NCI-H526 (cell line): Measurements from ENCODE around the gene MYO16.
"Not testable (repeated sequence)": the region's sequence is repeated elsewhere in the genome, so short reads cannot be mapped to it uniquely, and the experiment has no call there.

Experiments used
- DNase-seq, 2 experiments: peaks; one replicate each; lab custom pipeline; 2025; lab: John Stamatoyannopoulos, UW

Gene MYO16

GRCh38 chr13:108981407-108981806 lies 352.0 kb downstream of the MYO16 start:
- no peak for DNase-seq

DNA sequence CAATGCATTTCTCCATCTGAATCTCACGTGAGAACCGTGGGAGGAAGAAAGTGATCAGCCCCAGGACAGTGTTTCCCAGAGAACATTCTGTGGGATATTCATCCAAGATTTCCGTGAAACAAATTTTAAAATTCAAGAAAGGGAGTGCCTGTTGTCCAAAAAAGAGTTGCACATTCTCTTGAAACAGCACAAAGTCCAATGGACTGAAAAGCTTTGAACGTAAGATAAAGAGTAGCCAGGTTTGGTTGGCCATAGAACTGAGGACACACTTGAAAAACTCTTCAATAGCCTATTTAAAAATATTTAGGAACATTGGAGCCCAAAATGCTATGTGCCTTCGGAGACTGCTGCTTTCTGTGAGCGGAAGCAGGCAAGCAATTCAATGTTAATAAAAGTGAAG lies 353.9 kb downstream of the MYO16 start:
- no peak for DNase-seq

- DNase-seq, result no peak
Measured at GRCh38 chr13:108984251-108984920, 355.0 kb downstream of the MYO16 start.

DNA sequence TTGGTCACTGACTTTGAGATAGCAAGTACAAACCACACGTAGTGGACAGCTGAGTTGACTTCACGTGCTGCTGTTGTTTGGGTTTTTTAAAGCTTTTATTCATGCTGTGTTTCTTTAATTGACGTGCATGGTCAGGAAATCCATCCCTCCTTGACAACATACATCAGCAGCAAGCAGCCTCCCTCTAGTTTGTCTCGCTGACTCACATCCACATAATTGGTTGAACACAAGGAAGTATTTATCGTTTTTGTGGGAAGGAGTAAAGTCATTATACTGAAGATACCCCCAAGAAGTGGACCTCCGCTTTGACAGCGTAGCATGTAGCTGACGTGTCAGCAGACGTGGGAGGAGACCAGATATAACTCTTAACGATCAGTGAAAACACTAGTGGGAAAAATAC lies 355.8 kb downstream of the MYO16 start:
- no peak for DNase-seq

GRCh38 chr13:108987517-108987916 lies 358.1 kb downstream of the MYO16 start:
- peak in 1 of 2 experiments; percentile 18 for DNase-seq

- no peak for DNase-seq
Measured at GRCh38 chr13:108987944-108988343, 358.5 kb downstream of the MYO16 start.

DNA sequence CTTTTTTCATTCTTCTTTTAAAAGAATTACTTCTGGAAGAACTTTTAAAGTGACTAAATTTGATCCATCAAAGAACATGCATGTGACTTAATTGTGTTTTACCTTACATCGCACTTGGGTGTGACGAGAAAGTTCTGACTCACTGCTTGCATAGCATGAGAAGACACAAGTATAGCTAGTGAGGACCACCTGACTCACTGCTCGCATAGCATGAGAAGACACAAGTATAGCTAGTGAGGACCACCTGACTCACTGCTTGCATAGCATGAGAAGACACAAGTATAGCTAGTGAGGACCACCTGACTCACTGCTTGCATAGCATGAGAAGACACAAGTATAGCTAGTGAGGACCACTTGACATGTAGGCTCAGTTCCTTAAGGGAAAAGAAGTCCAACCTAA lies 362.0 kb downstream of the MYO16 start:
- not testable (repeated sequence) for DNase-seq

GRCh38 chr13:108993346-108993745 lies 363.9 kb downstream of the MYO16 start:
- no peak for DNase-seq

DNA sequence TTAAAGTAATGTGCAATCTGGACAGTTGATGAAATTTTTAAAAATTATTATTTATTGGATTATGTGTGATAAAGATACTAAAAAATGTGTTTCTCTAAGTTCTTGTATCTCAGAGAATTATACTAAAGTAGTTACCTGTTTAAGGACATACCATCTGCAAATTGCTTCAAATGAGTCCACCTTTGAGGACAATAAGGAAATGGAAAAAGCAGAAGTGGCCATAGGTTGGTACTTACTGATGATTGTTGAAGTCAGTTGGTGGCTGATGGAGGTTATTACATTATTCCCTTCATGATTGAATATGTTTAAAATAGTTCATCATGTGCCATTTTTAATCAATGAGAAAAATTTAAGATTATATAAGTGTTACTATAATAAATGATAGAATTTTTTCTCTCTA lies 367.0 kb downstream of the MYO16 start:
- DNase-seq, result no peak

- DNase-seq, result no peak
Measured at GRCh38 chr13:109000207-109000606, 370.8 kb downstream of the MYO16 start.

DNA sequence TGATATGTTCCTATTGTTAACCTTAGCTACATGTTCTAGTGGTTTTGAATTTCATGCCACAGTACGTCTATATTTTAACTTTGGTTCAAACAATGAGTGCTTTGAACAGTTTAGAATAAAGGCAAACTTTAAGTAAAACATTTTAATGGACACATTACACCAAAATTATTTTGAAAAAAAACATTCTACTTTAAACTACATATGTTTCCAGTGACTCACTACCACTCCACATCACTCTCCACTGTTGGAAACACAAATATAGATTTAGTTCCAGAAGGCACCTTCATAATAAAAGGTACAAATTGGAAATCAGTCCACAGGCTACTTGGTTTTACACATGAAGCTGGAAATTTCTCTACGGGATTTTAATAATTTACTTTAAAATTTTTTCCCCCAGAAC lies 373.5 kb downstream of the MYO16 start:
- no peak for DNase-seq

DNA sequence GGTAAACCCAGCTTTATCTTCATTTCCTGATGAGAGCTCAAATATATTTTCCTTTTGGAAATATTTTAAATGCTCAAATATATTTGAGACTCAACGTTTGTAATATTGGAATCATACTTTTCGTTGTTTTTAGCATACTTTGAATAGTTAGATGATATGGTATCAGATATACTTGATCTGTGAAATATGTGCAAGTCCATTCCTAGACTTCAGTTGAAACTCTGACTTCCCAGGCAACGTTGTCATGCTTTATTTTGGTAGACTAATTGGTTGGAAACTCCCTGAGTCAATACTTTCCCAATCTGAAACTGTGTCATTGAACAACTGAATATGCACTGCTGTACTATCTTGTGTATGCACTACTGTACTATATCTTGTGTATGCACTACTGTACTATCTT lies 378.5 kb downstream of the MYO16 start:
- DNase-seq, result no peak

- DNase-seq, result no peak
Measured at GRCh38 chr13:109009756-109010155, 380.3 kb downstream of the MYO16 start.

DNA sequence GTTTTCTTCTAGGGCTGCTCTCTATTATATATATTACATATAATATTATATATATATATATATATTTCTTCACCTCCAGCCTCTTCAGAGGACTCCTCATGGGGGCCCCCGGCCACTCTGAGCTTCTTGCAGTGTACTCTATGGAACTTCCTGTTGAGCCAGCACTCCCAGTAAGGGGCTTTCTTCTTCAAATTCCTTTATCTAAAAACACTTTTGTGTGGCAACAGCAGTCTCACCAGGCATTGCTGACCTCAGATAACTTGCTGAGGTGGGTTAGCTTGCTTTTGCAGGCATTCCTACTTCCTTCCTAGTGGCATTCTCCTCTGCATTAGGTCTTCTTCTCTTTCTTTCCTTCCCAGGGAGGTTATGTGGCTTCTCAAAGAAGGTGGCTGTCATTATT lies 381.5 kb downstream of the MYO16 start:
- no peak for DNase-seq

DNA sequence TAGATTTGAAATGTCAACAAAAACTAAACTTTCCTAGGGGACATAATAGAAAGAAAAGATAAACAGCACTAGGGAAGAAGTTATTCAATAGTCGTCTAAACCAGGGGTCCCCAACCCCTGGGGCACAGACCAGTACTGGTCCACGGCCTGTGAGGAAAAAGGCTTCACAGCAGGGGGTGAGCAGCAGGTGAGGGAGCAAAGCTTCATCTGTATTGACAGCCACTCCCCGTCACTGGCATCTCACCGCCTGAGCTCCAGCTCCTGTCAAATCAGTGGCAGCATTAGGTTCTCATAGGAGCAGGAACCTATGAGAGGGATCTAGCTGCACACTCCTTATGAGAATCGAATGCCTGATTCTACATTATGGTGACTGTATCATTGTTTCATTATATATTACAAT lies 382.7 kb downstream of the MYO16 start:
- no peak for DNase-seq

GRCh38 chr13:109021558-109021957 lies 392.1 kb downstream of the MYO16 start:
- DNase-seq, result no peak

DNA sequence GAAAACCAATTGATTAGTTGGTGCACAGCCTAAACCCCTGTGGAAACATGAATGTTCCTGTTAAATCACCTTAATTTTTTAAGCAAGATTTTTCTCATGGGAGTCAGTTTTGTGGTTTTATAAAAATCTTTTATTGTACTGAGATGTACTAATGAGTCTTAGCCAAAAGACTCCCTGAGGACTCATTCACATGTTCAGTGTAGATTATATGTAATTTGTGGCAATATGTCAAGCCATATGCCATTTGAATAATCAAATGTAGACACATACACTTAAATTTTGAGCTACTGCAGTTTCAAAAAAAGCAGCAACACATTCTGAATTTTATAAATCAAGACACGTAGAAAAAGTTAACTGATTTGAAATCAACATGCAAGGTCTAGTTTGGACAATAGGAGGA lies 395.2 kb downstream of the MYO16 start:
- no peak for DNase-seq

DNA sequence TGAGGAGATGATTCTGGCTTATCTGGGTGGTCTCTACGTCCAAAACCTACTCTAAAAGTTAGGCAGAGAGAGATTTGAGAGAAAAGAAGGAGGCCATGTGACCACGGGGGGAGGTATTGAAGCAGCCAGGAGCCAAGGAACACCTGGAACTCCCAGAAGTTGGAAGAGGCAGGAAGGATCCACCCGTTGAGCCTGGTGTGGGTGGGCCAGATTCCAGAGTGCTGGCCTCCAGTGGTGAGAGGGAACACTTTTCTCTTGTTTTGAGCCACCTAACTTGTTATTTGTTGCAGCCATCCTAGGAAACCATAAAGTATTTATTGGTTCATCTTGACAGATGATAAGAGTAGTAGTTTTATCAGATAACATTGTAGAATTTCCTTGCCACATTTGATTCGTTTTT lies 396.9 kb downstream of the MYO16 start:
- no peak for DNase-seq

DNA sequence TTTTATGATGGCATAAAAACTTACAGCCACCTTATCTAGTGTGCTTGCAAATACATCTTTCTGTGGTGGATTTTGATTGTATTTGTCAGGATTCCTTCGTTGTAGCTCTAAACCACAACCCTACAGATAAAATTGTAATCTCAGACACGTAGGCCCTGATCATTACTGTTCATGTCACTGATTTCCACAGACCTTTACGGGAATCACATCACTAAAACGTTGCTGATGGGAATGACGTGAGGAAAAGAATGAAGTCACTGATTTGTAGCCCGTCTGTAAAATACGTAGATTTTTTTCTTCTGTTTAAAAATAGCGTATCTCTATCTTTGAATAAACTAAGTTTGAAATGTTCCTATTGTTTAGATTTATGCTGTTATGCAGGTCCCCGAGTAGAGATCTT lies 399.2 kb downstream of the MYO16 start:
- no peak for DNase-seq

- DNase-seq, result no peak
Measured at GRCh38 chr13:109033090-109033489, 403.7 kb downstream of the MYO16 start.

DNA sequence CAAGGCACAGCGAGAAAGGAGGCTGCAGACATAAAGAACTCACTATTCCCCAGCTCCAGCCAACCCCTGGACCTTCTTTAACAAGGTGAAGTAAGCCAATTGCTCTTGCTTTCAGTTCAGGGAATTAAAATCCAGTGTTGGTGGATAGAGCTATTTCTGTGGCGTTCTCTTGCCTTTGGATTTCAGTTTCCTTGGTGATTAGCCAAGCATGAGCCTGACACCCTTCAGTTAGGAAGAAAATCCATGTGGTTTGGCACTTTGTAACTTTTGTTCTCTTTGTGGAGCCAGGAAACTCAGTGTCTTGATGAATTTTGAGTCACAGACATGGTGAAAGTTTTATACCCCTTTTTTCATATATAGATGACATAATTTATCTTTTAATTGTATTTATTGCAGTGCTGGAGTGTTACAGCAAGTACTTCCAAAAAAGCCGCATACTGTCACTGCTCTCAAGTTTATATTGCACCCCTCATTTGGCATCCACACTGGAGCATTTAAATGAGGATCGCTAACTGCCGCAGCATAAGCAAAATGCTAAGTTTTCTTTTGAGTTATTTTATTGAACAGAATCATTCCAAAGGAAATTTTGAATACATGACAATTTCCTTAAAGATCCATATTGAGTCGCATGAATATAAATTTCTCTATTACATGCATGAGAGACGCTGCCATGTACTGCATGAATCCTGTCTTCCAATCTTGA lies 406.8 kb downstream of the MYO16 start:
- DNase-seq, result no peak

DNA sequence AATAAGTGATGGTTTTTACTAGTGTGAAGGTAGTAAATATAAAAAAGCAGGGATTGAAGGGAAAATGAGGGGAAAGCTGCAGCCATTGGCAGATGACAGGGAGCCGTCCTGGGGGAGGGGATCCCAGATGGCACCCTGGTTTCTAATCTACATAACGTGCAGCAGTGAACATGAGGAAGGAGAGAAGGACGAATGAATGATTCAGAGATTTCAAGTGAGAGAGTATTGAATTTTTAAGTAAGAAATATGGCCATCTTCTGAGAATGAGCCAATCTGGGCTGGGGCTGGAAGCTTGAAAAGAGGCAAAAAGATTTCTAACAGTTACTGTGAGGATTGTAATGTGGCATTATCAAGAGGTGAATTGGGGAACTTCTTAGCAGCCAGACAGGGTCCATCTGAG lies 414.2 kb downstream of the MYO16 start:
- no peak for DNase-seq

DNA sequence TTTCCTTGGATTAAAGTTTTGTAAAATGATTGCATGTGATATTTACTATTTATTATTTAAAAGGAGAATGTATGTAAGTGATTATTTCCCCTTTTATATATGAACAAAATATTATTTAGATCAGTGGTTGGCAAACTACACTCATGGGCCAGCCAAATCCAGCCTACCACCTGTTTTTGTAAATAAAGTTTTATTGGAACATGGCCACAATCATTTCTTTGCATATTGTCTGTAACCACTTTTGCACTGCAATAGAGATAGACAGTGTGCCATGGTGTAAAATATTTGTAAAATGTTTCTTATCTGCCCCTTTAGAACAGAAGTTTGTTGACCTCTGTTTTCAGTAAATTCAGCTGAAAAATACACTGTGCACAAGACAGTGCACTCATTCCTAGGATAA lies 426.4 kb downstream of the MYO16 start:
- no peak for DNase-seq

DNA sequence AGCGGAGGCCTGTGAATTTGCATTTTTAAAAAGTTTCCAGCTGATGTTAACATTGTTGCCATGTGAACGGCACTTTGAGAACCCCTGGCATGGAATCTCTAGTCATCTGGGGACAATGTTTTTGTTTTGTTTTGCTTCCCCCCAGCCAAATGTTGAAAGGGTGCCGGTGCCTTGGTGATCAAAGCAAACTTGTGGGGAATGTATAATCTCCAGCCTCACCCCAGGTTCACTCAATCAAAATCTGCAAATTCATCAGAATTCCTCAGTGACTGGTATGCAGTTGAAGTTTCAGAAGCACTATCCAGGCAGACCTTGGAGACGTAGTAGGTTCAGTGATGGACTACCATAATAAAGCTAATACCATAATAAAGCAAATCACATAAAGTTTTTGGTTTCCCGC lies 428.7 kb downstream of the MYO16 start:
- DNase-seq, result no peak
